Measurements from ENCODE around the gene PARVB.

PARVB gene

GRCh38 chr22:44155115-44155514 lies 131.0 kb downstream of the PARVB start:
- no peak for DNase-seq

- DNase-seq, result no peak
These were observed 134.0 kb downstream of the PARVB start for GRCh38 chr22:44157916-44158618.

- no peak for DNase-seq
These were observed 134.7 kb downstream of the PARVB start for GRCh38 chr22:44158816-44159215.

GRCh38 chr22:44159221-44159620 lies 135.1 kb downstream of the PARVB start:
- peak in 1 of 51 donors; percentile 14 for DNase-seq

- DNase-seq, result no peak
These were observed 135.7 kb downstream of the PARVB start for GRCh38 chr22:44159811-44160210.

- no peak for DNase-seq
These were observed 136.3 kb downstream of the PARVB start for GRCh38 chr22:44160421-44160820.

- no peak for DNase-seq
These were observed 137.6 kb downstream of the PARVB start for GRCh38 chr22:44161673-44162072.

- DNase-seq, result no peak
These were observed 138.9 kb downstream of the PARVB start for GRCh38 chr22:44162960-44163359.

GRCh38 chr22:44163536-44163935 lies 139.4 kb downstream of the PARVB start:
- DNase-seq, result no peak

- DNase-seq, result no peak
These were observed 139.9 kb downstream of the PARVB start for GRCh38 chr22:44164031-44164430.

- no peak for DNase-seq
These were observed 141.3 kb downstream of the PARVB start for GRCh38 chr22:44165286-44165874.

- no peak for DNase-seq
These were observed 142.6 kb downstream of the PARVB start for GRCh38 chr22:44166498-44167276.

GRCh38 chr22:44167501-44167900 lies 143.4 kb downstream of the PARVB start:
- DNase-seq, result no peak

- DNase-seq, result no peak
These were observed 144.1 kb downstream of the PARVB start for GRCh38 chr22:44168206-44168605.

- no peak for DNase-seq
These were observed 146.4 kb downstream of the PARVB start for GRCh38 chr22:44170470-44170869.

GRCh38 chr22:44171561-44171960 lies 147.5 kb downstream of the PARVB start:
- DNase-seq, result no peak

- DNase-seq, result peak in 21 of 51 donors; percentile 6 to 58 (median 27)
These were observed 148.4 kb downstream of the PARVB start for GRCh38 chr22:44172370-44173108.

GRCh38 chr22:44173154-44173553 lies 149.1 kb downstream of the PARVB start:
- no peak for DNase-seq

- no peak for DNase-seq
These were observed 151.6 kb downstream of the PARVB start for GRCh38 chr22:44175676-44176075.

GRCh38 chr22:44179196-44179988 lies 155.3 kb downstream of the PARVB start:
- no peak for DNase-seq

All from hypothalamus (tissue), 51 donors.